HEK293 (cell line): ENCODE measurements around the gene GRID2.
A peak's percentile ranks its signal among the peaks of the same experiment; 100 is the strongest.

Experiments
- CTCF ChIA-PET: fragments of 350-600 bp; formaldehyde crosslinking; extraction: SDS; loops from one replicate; lab custom pipeline; 2021; ENCODE audit warnings: antibody characterized with exemption; lab: Yijun Ruan, JAX
- POLR2A ChIA-PET: fragments of 300-600 bp; formaldehyde crosslinking; extraction: SDS; loops from one replicate; lab custom pipeline; 2020; ENCODE audit warnings: antibody characterized with exemption, inconsistent platforms; lab: Yijun Ruan, JAX
- H3K27ac ChIP-seq: fragments of 200-500 bp; sonication (Bioruptor generic); 2 replicates; pipeline ENCODE4 v1.5.1; 2014; ENCODE audit warnings: low read depth, low read length, control low read depth, inconsistent platforms; ENCODE audit errors: extremely low read depth
- H3K36me3 ChIP-seq, 2 experiments: fragments of 200-500 bp in 1 of 2; sonication (Bioruptor generic) in 1 of 2; 1 replicate in 1 of 2; 2 replicates in 1 of 2; pipeline ENCODE4 v1.5.1; 2014 to 2017; ENCODE audit warnings: inconsistent platforms in 2 of 2, low read length in 2 of 2; ENCODE audit not compliant: control insufficient read depth in 2 of 2, insufficient read depth in 1 of 2
- H3K4me1 ChIP-seq: fragments of 200-500 bp; sonication (Bioruptor generic); 2 replicates; pipeline ENCODE4 v1.5.1; 2014; ENCODE audit warnings: mild to moderate bottlenecking, low read length, inconsistent platforms; ENCODE audit not compliant: control insufficient read depth, insufficient read depth
- H3K4me3 ChIP-seq: 2 replicates; pipeline ENCODE4 v1.5.1; 2011; ENCODE audit warnings: low read depth, mild to moderate bottlenecking, control low read depth, low read length, moderate library complexity
- H3K9me3 ChIP-seq: fragments of 200-500 bp; sonication (Bioruptor generic); 2 replicates; pipeline ENCODE4 v1.5.1; 2014; ENCODE audit warnings: low read depth, low read length, inconsistent platforms; ENCODE audit not compliant: control insufficient read depth, insufficient read depth
- KLF10 ChIP-seq: fragments of 450-650 bp; IDR thresholded peaks from 2 replicates; pipeline ENCODE4 v1.5.1; 2018; ENCODE audit warnings: missing biosample characterization, mild to moderate bottlenecking, missing genetic modification characterization
- OSR2 ChIP-seq: fragments of 450-650 bp; formaldehyde crosslinking; IDR thresholded peaks from 2 replicates; pipeline ENCODE4 v1.5.1; 2016; ENCODE audit warnings: missing biosample characterization, missing genetic modification characterization
- PRDM1 ChIP-seq: fragments of 450-650 bp; formaldehyde crosslinking; IDR thresholded peaks from 2 replicates; pipeline ENCODE4; 2016; ENCODE audit warnings: missing biosample characterization, missing genetic modification characterization
- REST ChIP-seq: fragments of 450-650 bp; formaldehyde crosslinking; IDR thresholded peaks from 2 replicates; pipeline ENCODE4 v1.5.1; 2016; ENCODE audit warnings: missing biosample characterization, missing genetic modification characterization
- ZBTB1 ChIP-seq: fragments of 450-650 bp; formaldehyde crosslinking; IDR thresholded peaks from 2 replicates; pipeline ENCODE4 v1.5.1; 2016; ENCODE audit warnings: missing biosample characterization, missing genetic modification characterization
- ZBTB20 ChIP-seq: fragments of 450-650 bp; formaldehyde crosslinking; IDR thresholded peaks from 2 replicates; pipeline ENCODE4 v1.5.1; 2016; ENCODE audit warnings: missing biosample characterization, missing genetic modification characterization
- ZBTB6 ChIP-seq: fragments of 450-650 bp; formaldehyde crosslinking; IDR thresholded peaks from 2 replicates; pipeline ENCODE4 v1.5.1; 2017; ENCODE audit warnings: missing biosample characterization, missing genetic modification characterization
- ZNF138 ChIP-seq: fragments of 450-650 bp; formaldehyde crosslinking; IDR thresholded peaks from 2 replicates; pipeline ENCODE4 v1.5.1; 2016; ENCODE audit warnings: missing biosample characterization, missing genetic modification characterization, borderline replicate concordance
- ZNF174 ChIP-seq: fragments of 450-650 bp; formaldehyde crosslinking; IDR thresholded peaks from 2 replicates; pipeline ENCODE4 v1.5.0; 2017; ENCODE audit warnings: missing biosample characterization, mild to moderate bottlenecking, missing genetic modification characterization
- ZNF214 ChIP-seq: fragments of 450-650 bp; formaldehyde crosslinking; IDR thresholded peaks from 2 replicates; pipeline ENCODE4 v1.5.1; 2017; ENCODE audit warnings: missing biosample characterization, mild to moderate bottlenecking, missing genetic modification characterization, borderline replicate concordance
- ZNF24 ChIP-seq: fragments of 450-650 bp; formaldehyde crosslinking; IDR thresholded peaks from 2 replicates; pipeline ENCODE4 v1.5.1; 2016; ENCODE audit warnings: missing biosample characterization, missing genetic modification characterization
- ZNF280D ChIP-seq: fragments of 450-650 bp; formaldehyde crosslinking; IDR thresholded peaks from 2 replicates; pipeline ENCODE4 v1.5.1; 2016; ENCODE audit warnings: missing biosample characterization, missing genetic modification characterization
- ZNF324 ChIP-seq: fragments of 450-650 bp; formaldehyde crosslinking; IDR thresholded peaks from 2 replicates; pipeline ENCODE4 v1.5.1; 2016; ENCODE audit warnings: missing biosample characterization, missing genetic modification characterization
- ZNF37A ChIP-seq: fragments of 450-650 bp; IDR thresholded peaks from 2 replicates; pipeline ENCODE4 v1.5.1; 2018; ENCODE audit warnings: missing biosample characterization, missing genetic modification characterization
- ZNF548 ChIP-seq: fragments of 450-650 bp; formaldehyde crosslinking; IDR thresholded peaks from 2 replicates; pipeline ENCODE4 v1.5.1; 2016; ENCODE audit warnings: missing biosample characterization, missing genetic modification characterization
- ZNF561 ChIP-seq: fragments of 450-650 bp; IDR thresholded peaks from 2 replicates; pipeline ENCODE4 v1.5.1; 2018; ENCODE audit warnings: missing biosample characterization, missing genetic modification characterization, borderline replicate concordance
- ZNF600 ChIP-seq: fragments of 450-650 bp; formaldehyde crosslinking; IDR thresholded peaks from 2 replicates; pipeline ENCODE4 v1.5.1; 2016; ENCODE audit warnings: missing biosample characterization, missing genetic modification characterization
- ZNF677 ChIP-seq: fragments of 450-650 bp; IDR thresholded peaks from 2 replicates; pipeline ENCODE4 v1.5.0; 2018; ENCODE audit warnings: missing biosample characterization, mild to moderate bottlenecking, missing genetic modification characterization, moderate library complexity
- ZNF785 ChIP-seq: fragments of 450-650 bp; formaldehyde crosslinking; IDR thresholded peaks from 2 replicates; pipeline ENCODE4 v1.5.1; 2016; ENCODE audit warnings: missing biosample characterization, missing genetic modification characterization
- ZSCAN4 ChIP-seq: fragments of 450-650 bp; formaldehyde crosslinking; IDR thresholded peaks from 2 replicates; pipeline ENCODE4 v1.5.1; 2017; ENCODE audit warnings: missing biosample characterization, missing genetic modification characterization
- TF ChIP-seq, protein P1 (sequence below): fragments of 450-650 bp; formaldehyde crosslinking; IDR thresholded peaks from 2 replicates; pipeline ENCODE4 v1.5.1; 2016; ENCODE audit warnings: missing biosample characterization, missing genetic modification characterization
- TF ChIP-seq, protein P2 (sequence below): fragments of 450-650 bp; formaldehyde crosslinking; IDR thresholded peaks from 2 replicates; pipeline ENCODE4 v1.5.1; 2016; ENCODE audit warnings: missing biosample characterization, missing genetic modification characterization

GRID2 gene

DNA sequence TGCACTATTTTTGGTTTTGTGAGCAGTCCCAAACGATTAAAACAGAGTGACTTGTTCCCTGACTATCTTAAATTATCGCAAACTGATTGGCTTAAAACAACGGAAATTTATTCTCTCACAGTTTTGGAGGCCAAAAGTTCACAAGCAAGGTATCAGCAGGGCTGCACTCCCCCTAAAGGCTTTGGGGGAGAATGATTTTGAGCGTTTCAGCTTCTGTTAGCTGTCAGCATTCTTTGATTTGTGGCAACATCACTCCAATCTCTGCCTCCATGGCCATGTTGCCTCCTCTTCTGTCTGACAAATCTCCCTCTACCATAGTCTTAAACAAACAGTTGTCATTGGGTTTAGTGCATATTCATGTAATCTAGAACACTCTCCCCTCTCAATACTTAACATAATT lies 1065.2 kb downstream of the GRID2 start (continued):
- no peak for TF ChIP-seq ZNF280D (tag by site-specific recombination)
- no peak for TF ChIP-seq ZNF548
- no peak for TF ChIP-seq ZBTB20 (tag by site-specific recombination)
- TF ChIP-seq ZNF24 (tag by site-specific recombination): no peak
- no peak for TF ChIP-seq ZBTB6 (tag by site-specific recombination)
- no peak for TF ChIP-seq ZNF677 (tag by site-specific recombination)
- no peak for TF ChIP-seq ZNF138 (tag by site-specific recombination)

GRCh38 chr4:93370256-93370655 lies 1066.5 kb downstream of the GRID2 start:
- CTCF ChIA-PET: no interaction called here
- TF ChIP-seq PRDM1: no peak
- TF ChIP-seq ZNF37A (tag by site-specific recombination): no peak
- peak; percentile 96 for TF ChIP-seq ZSCAN4 (tag by site-specific recombination)
- TF ChIP-seq ZBTB1: no peak
- no peak for TF ChIP-seq ZNF324 (tag by site-specific recombination)
- TF ChIP-seq ZNF138 (tag by site-specific recombination): no peak
- TF ChIP-seq ZNF174 (tag by site-specific recombination): no peak
- TF ChIP-seq, protein P1, sequence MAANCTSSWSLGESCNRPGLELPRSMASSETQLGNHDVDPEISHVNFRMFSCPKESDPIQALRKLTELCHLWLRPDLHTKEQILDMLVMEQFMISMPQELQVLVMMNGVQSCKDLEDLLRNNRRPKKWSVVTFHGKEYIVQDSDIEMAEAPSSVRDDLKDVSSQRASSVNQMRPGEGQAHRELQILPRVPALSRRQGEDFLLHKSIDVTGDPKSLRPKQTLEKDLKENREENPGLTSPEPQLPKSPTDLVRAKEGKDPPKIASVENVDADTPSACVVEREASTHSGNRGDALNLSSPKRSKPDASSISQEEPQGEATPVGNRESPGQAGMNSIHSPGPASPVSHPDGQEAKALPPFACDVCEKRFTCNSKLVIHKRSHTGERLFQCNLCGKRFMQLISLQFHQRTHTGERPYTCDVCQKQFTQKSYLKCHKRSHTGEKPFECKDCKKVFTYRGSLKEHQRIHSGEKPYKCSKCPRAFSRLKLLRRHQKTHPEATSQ (tag by site-specific recombination): no peak
- TF ChIP-seq, all 188 proteins: peak for 1
- no peak overlapping the region for H3K4me3 ChIP-seq
- POLR2A ChIA-PET: no interaction called here
- no peaks in the 10 kb centered on the region for H3K4me1 ChIP-seq
- H3K9me3 ChIP-seq: no peaks in the 10 kb centered on the region
- no peak overlapping the region for H3K27ac ChIP-seq
- no peaks in the 10 kb centered on the region for H3K36me3 ChIP-seq

- POLR2A ChIA-PET: no interaction called here
- Histone ChIP-seq H3K9me3 (no peaks in the 10 kb centered on the region), H3K27ac (no peak overlapping the region), H3K4me3 (no peak overlapping the region), H3K36me3 (no peaks in the 10 kb centered on the region), H3K4me1 (no peaks in the 10 kb centered on the region)
- CTCF ChIA-PET: no interaction called here
- TF ChIP-seq ZNF600 (tag by site-specific recombination) (no peak), REST (tag by site-specific recombination) (no peak), OSR2 (no peak), ZNF214 (no peak), ZNF561 (tag by site-specific recombination) (no peak), KLF10 (tag by site-specific recombination) (no peak), ZNF785 (tag by site-specific recombination) (no peak)
- TF ChIP-seq, protein P2, sequence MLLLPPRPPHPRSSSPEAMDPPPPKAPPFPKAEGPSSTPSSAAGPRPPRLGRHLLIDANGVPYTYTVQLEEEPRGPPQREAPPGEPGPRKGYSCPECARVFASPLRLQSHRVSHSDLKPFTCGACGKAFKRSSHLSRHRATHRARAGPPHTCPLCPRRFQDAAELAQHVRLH: no peak
These were observed 1070.4 kb downstream of the GRID2 start for GRCh38 chr4:93373893-93374860.
